Hepatocyte (in vitro differentiated cells): ENCODE results near the gene LRRK1. TPM values are rescaled to one million over a fixed set of nuclear protein-coding genes. Genes with fewer than 3 reads are reported as not detected.

Experiments
- DNase-seq: peaks from one replicate; pipeline ENCODE4 v3.0.0-alpha.2; 2016; ENCODE audit warnings: low spot score
- H2AFZ ChIP-seq: fragments of 200-600 bp; sonication (generic); 2 replicates; pipeline ENCODE4 v1.6.0; 2016; ENCODE audit warnings: antibody characterized with exemption, mild to moderate bottlenecking
- H3K27ac ChIP-seq: fragments of 200-600 bp; sonication (generic); 2 replicates; pipeline ENCODE4 v1.5.1; 2016; ENCODE audit warnings: mild to moderate bottlenecking
- H3K27me3 ChIP-seq: fragments of 200-600 bp; sonication (generic); 2 replicates; pipeline ENCODE4 v1.6.1; 2016
- H3K36me3 ChIP-seq: fragments of 200-600 bp; sonication (generic); replicated peaks from 2 replicates; pipeline ENCODE4 v1.5.1; 2016; ENCODE audit warnings: low read depth; ENCODE audit not compliant: insufficient read depth
- H3K4me1 ChIP-seq: fragments of 200-600 bp; sonication (generic); 2 replicates; pipeline ENCODE4 v1.5.1; 2016; ENCODE audit warnings: mild to moderate bottlenecking, moderate library complexity; ENCODE audit not compliant: insufficient read depth
- H3K4me2 ChIP-seq: fragments of 200-600 bp; sonication (generic); 2 replicates; pipeline ENCODE4 v1.6.0; 2016
- H3K4me3 ChIP-seq: fragments of 200-600 bp; sonication (generic); 2 replicates; pipeline ENCODE4 v1.5.1; 2016; ENCODE audit warnings: mild to moderate bottlenecking
- H3K79me2 ChIP-seq: fragments of 200-600 bp; sonication (generic); 2 replicates; pipeline ENCODE4 v1.6.0; 2017; ENCODE audit warnings: mild to moderate bottlenecking
- H3K9me2 ChIP-seq: fragments of 200-600 bp; sonication (generic); replicated peaks from 2 replicates; pipeline ENCODE4 v1.6.0; 2017; ENCODE audit warnings: mild to moderate bottlenecking; ENCODE audit not compliant: insufficient read depth
- H3K9me3 ChIP-seq: fragments of 200-600 bp; sonication (generic); 2 replicates; pipeline ENCODE4 v1.5.1; 2016; ENCODE audit warnings: low read depth, mild to moderate bottlenecking
- H4K20me1 ChIP-seq: fragments of 200-600 bp; sonication (generic); 2 replicates; pipeline ENCODE4 v1.6.0; 2016; ENCODE audit warnings: mild to moderate bottlenecking; ENCODE audit not compliant: insufficient read depth, poor library complexity, severe bottlenecking
- EZH2 ChIP-seq: fragments of 200-600 bp; sonication (generic); IDR thresholded peaks from 2 replicates; pipeline ENCODE4 v1.6.1; 2016; ENCODE audit warnings: antibody characterized with exemption, mild to moderate bottlenecking, borderline replicate concordance
- EZH2phosphoT487 ChIP-seq: fragments of 200-600 bp; sonication (generic); IDR thresholded peaks from one replicate; pipeline ENCODE4 v1.6.1; 2018; ENCODE audit warnings: antibody characterized with exemption, mild to moderate bottlenecking, low read depth, moderate library complexity; ENCODE audit not compliant: unreplicated experiment, severe bottlenecking
- WGBS: methylation state at CpG from one replicate; pipeline ENCODE4 v1.1.6; 2016; ENCODE audit warnings: low lambda C conversion rate; ENCODE audit errors: missing lambda C conversion rate; 5-methylcytosine and 5-hydroxymethylcytosine counted together
- polyA plus RNA-seq: library from polyadenylated mRNA; unstranded; fragments of >200 nt; fragmentation: Nextera tagmentation; extraction: Ambion mirVana; gene quantifications from 2 replicates; pipeline ENCODE4 v1.2.1, GENCODE V29; 2016
- total RNA-seq: library from RNA; depleted of rRNA; stranded (reverse); fragments of >200 nt; gene quantifications from 2 replicates; pipeline ENCODE4 v1.2.3, GENCODE V29; 2014
- TF ChIP-seq, protein P1 (sequence below): fragments of 200-600 bp; sonication (generic); IDR thresholded peaks from 2 replicates; pipeline ENCODE4 v1.5.1; 2016; ENCODE audit warnings: antibody characterized with exemption, mild to moderate bottlenecking; ENCODE audit not compliant: poor library complexity

The LRRK1 gene
- total and polyA plus RNA-seq, 2 experiments from 2014 or later: 2.1 TPM

GRCh38 chr15:100892013-100892355 lies 27.2 kb upstream of the LRRK1 start:
- H3K79me2 ChIP-seq: no peaks in the 10 kb centered on the region
- no peak for DNase-seq
- no peak overlapping the region for H3K4me2 ChIP-seq
- no peaks in the 10 kb centered on the region for H3K27me3 ChIP-seq
- no peak overlapping the region for H2AFZ ChIP-seq
- H3K36me3 ChIP-seq: no peaks in the 10 kb centered on the region
- H3K4me1 ChIP-seq: peaks cover 12% of the 10 kb centered on the region
- H4K20me1 ChIP-seq: no peaks in the 10 kb centered on the region
- H3K9me2 ChIP-seq: no peaks in the 10 kb centered on the region
- no peak overlapping the region for H3K27ac ChIP-seq
- 80% methylated on average over 6 of the region's 6 CpGs for WGBS
- no peaks in the 10 kb centered on the region for H3K9me3 ChIP-seq
- H3K4me3 ChIP-seq: no peak overlapping the region
- TF ChIP-seq, protein P1, sequence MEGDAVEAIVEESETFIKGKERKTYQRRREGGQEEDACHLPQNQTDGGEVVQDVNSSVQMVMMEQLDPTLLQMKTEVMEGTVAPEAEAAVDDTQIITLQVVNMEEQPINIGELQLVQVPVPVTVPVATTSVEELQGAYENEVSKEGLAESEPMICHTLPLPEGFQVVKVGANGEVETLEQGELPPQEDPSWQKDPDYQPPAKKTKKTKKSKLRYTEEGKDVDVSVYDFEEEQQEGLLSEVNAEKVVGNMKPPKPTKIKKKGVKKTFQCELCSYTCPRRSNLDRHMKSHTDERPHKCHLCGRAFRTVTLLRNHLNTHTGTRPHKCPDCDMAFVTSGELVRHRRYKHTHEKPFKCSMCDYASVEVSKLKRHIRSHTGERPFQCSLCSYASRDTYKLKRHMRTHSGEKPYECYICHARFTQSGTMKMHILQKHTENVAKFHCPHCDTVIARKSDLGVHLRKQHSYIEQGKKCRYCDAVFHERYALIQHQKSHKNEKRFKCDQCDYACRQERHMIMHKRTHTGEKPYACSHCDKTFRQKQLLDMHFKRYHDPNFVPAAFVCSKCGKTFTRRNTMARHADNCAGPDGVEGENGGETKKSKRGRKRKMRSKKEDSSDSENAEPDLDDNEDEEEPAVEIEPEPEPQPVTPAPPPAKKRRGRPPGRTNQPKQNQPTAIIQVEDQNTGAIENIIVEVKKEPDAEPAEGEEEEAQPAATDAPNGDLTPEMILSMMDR: no peak
- TF ChIP-seq EZH2: no peak
- no peak for TF ChIP-seq EZH2phosphoT487

DNA sequence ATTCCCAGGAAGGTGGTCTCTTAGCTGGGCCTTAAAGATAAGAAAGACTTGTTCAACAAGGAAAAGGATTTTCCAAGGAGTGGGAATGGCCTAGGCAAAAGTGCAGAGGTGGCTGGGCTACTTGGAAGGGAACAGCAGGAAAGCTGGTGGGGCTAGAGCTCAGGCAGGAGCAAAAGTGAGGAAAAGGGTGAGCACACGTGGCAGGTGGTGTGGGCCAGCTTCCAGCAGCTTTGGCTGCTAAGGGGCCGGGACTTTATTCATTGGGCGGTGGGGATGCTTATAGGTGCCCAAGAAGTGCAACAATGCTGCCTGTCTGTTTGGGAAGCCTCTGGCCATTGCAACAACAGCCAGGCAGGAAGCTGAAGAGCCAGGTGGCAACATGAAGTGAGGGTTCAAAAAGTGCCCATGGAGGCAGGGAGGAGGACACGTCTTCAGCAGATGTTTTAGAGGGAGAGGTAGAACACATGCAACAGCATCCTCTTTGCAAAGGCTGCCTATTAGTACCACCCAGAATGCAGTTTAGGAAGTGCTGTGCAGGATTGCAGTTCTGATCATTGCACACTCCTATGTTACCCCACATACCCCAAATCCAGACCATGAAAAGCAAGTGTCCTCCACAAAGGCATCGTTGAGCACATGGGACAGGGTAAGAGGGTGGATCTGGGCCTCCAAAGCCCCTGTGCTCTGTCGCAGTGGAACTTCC lies 25.7 kb upstream of the LRRK1 start:
- H3K9me3 ChIP-seq: no peaks in the 10 kb centered on the region
- no peak overlapping the region for H2AFZ ChIP-seq
- H3K4me3 ChIP-seq: no peak overlapping the region
- H3K36me3 ChIP-seq: no peaks in the 10 kb centered on the region
- no peaks in the 10 kb centered on the region for H4K20me1 ChIP-seq
- peaks cover 12% of the 10 kb centered on the region for H3K4me1 ChIP-seq
- H3K4me2 ChIP-seq: no peak overlapping the region
- DNase-seq: no peak
- H3K27me3 ChIP-seq: no peaks in the 10 kb centered on the region
- no peak for TF ChIP-seq EZH2phosphoT487
- TF ChIP-seq, protein P1: no peak
- TF ChIP-seq EZH2: no peak
- H3K27ac ChIP-seq: no peak overlapping the region
- H3K9me2 ChIP-seq: no peaks in the 10 kb centered on the region
- WGBS: 94% methylated on average over 6 of the region's 6 CpGs
- no peaks in the 10 kb centered on the region for H3K79me2 ChIP-seq

DNA sequence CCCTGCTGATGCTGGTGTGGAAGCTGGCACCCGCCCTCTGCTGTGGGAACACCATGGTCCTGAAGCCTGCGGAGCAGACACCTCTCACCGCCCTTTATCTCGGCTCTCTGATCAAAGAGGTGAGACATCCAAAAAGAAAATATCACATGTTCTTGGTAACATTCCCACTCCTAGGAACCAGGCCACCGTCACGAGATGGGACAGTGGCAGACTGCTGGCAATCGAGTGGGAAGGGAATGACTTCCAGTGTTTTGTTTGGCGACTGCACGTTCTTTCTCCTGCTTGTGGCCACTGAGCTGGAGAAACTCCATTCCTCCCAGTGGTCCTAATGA lies 25.2 kb upstream of the LRRK1 start:
- Histone ChIP-seq H2AFZ (no peak overlapping the region), H3K9me2 (no peaks in the 10 kb centered on the region), H3K9me3 (no peaks in the 10 kb centered on the region), H3K4me3 (no peak overlapping the region), H3K36me3 (no peaks in the 10 kb centered on the region), H3K4me2 (no peak overlapping the region), H3K27ac (no peak overlapping the region), H3K79me2 (no peaks in the 10 kb centered on the region), H4K20me1 (no peaks in the 10 kb centered on the region), H3K27me3 (no peaks in the 10 kb centered on the region), H3K4me1 (peaks cover 10% of the 10 kb centered on the region)
- no peak for TF ChIP-seq EZH2phosphoT487
- TF ChIP-seq, protein P1: no peak
- TF ChIP-seq EZH2: no peak
- DNase-seq: no peak
- WGBS: 93% methylated on average over 9 of the region's 9 CpGs

DNA sequence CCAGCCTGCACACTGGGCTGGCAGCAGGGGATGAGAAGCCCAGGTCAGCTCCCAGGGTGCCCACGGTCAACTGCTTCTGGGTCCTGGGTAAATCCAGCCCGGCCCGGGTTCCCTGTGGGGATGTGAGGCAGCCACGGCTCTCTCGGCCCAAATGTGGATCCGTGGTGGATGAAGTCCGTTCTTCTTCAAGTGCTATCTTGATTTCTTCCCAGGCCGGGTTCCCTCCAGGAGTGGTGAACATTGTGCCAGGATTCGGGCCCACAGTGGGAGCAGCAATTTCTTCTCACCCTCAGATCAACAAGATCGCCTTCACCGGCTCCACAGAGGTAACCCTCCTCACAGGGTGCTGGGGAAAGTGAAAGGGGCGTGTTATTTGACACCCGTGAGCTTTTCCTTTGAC lies 23.4 kb upstream of the LRRK1 start:
- no peaks in the 10 kb centered on the region for H3K36me3 ChIP-seq
- TF ChIP-seq, protein P1: no peak
- TF ChIP-seq EZH2 (no peak), EZH2phosphoT487 (no peak)
- H3K9me3 ChIP-seq: no peaks in the 10 kb centered on the region
- no peaks in the 10 kb centered on the region for H3K79me2 ChIP-seq
- H4K20me1 ChIP-seq: no peaks in the 10 kb centered on the region
- H3K9me2 ChIP-seq: no peaks in the 10 kb centered on the region
- no peak overlapping the region for H3K4me2 ChIP-seq
- peaks cover 3% of the 10 kb centered on the region for H3K27me3 ChIP-seq
- H2AFZ ChIP-seq: no peak overlapping the region
- 88% methylated on average over 13 of the region's 13 CpGs for WGBS
- no peak for DNase-seq
- no peaks in the 10 kb centered on the region for H3K4me1 ChIP-seq
- H3K4me3 ChIP-seq: no peak overlapping the region
- no peak overlapping the region for H3K27ac ChIP-seq
